ENCODE measurements around the gene CCL26. TPM values are rescaled to one million over a fixed set of nuclear protein-coding genes. Genes with fewer than 3 reads are reported as not detected.

CCL26 gene
- total and polyA plus RNA-seq, 9 of the 15 experiments (the other 6 are each of a cell fraction or from before 2014, with no cell fraction given) = 2.3 to 26.8 (median 8.4) TPM

GRCh38 chr7:75762350-75762917, 9.6 kb downstream of the CCL26 start (continued):
- TF ChIP-seq ZMIZ1 (IDR thresholded peaks at IDR 0.05; ENCODE audit: low read depth in 2 of 2, low read length in 2 of 2) (no peak), TSC22D4 (tag; IDR thresholded peaks at IDR 0.05) (no peak), RUNX1 (IDR thresholded peaks at IDR 0.05; ENCODE audit: low read depth) (no peak), ZNF695 (CRISPR knock-in tag; IDR thresholded peaks at IDR 0.05) (no peak), CTCF (IDR thresholded peaks at IDR 0.05 in 2 of 3, conservative IDR thresholded peaks at IDR 0.05 in 1 of 3; ENCODE audit: insufficient read depth in 2 of 3, low read depth in 1 of 3, low read length in 3 of 3) (peak; percentile 72 to 90 (median 86)), ZNF23 (CRISPR knock-in tag; IDR thresholded peaks at IDR 0.05) (no peak), PTRF (tag; IDR thresholded peaks at IDR 0.05) (no peak)
